Islet of Langerhans (tissue), 1 donor: ENCODE measurements around the gene CCDC86.
A peak's percentile ranks its signal among the peaks of the same experiment; 100 is the strongest.

Experiments used
- FAIRE-seq: peaks from one replicate; lab custom pipeline; 2011; peaks lifted over from hg19 to GRCh38; lab: Jason Lieb, UNC

The CCDC86 gene

GRCh38 chr11:60891103-60891741, 49.3 kb downstream of the CCDC86 start:
- FAIRE-seq, result no peak

GRCh38 chr11:60895687-60896086, 53.8 kb downstream of the CCDC86 start:
- no peak for FAIRE-seq

GRCh38 chr11:60897496-60897895, 55.6 kb downstream of the CCDC86 start:
- FAIRE-seq, result no peak

GRCh38 chr11:60899046-60899936, 57.4 kb downstream of the CCDC86 start:
- FAIRE-seq, result peak; percentile 53

GRCh38 chr11:60899977-60900376, 58.1 kb downstream of the CCDC86 start:
- no peak for FAIRE-seq
